Measurements from ENCODE around the gene COL18A1.
A peak's percentile ranks its signal among the peaks of the same experiment; 100 is the strongest.

The COL18A1 gene

DNA sequence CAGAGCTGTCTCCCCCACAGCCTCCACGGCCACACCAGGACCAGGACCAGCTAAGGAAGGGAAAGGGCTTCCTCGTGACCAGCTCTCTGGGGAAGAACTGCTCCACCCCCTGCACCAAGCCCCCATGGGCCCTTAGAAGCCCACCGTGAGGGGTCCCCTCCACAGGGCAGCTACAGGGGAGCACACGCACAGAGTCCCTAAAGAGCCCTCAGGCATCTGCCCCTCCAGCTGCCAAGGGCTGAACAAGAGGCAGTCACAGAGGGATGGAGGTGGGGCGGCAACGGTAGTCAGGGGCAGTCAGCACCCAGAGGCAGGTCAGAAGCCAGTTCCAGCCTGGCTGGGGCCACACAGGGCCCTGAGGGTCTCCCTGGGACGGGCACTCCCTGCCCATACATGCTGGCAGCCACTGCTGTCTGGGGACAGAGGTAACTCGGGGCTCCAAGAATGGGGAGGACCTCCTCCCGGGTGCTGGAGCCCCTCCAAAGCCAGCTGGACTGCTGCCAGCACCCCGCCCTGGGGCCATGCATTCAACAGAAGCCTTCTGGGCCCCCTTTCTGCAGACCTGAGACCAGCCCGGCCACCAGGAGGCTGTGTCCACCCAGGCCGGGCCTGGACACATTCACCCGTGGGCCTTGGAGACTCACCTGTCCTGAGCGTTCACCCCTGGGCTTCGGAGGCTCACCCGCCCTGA lies 118.6 kb downstream of the COL18A1 start:
- H3K36me3 ChIP-seq (ENCODE audit: insufficient read depth, low read length), result peaks cover 95% of the 10 kb centered on the region
- no peak overlapping the region for H2AFZ ChIP-seq (ENCODE audit: low read depth, low read length)
- peaks cover under 1% of the 10 kb centered on the region; the same call in 1 of the 2 replicates for H4K20me1 ChIP-seq (ENCODE audit: insufficient read depth, low read length)
- DNase-seq (no peak), ATAC-seq (ENCODE audit: insufficient read depth, low read depth) (peak; percentile 16; the same call in 1 of the 3 replicates)
- H3K9me3 ChIP-seq (ENCODE audit: insufficient read depth, low read length, severe bottlenecking), result peaks cover 35% of the 10 kb centered on the region
- H3K27me3 ChIP-seq (ENCODE audit: insufficient read depth, low read length, poor library complexity), result no peaks in the 10 kb centered on the region
- peaks cover 17% of the 10 kb centered on the region for H3K79me2 ChIP-seq (ENCODE audit: insufficient read depth, low read length)
- no peaks in the 10 kb centered on the region for H3K4me1 ChIP-seq (ENCODE audit: insufficient read depth, low read length)
- no peak overlapping the region for H3K9ac ChIP-seq (ENCODE audit: low read depth, low read length)
- H3K4me2 ChIP-seq (ENCODE audit: insufficient read depth, low read length), result no peak overlapping the region
- H3K4me3 ChIP-seq (ENCODE audit: low read depth in 1 of 2, low read length in 2 of 2), result no peak overlapping the region
- no peak for TF ChIP-seq EZH2 (IDR thresholded peaks at IDR 0.05; ENCODE audit: borderline replicate concordance, low read depth, low read length, severe bottlenecking)
- TF ChIP-seq, protein P1, sequence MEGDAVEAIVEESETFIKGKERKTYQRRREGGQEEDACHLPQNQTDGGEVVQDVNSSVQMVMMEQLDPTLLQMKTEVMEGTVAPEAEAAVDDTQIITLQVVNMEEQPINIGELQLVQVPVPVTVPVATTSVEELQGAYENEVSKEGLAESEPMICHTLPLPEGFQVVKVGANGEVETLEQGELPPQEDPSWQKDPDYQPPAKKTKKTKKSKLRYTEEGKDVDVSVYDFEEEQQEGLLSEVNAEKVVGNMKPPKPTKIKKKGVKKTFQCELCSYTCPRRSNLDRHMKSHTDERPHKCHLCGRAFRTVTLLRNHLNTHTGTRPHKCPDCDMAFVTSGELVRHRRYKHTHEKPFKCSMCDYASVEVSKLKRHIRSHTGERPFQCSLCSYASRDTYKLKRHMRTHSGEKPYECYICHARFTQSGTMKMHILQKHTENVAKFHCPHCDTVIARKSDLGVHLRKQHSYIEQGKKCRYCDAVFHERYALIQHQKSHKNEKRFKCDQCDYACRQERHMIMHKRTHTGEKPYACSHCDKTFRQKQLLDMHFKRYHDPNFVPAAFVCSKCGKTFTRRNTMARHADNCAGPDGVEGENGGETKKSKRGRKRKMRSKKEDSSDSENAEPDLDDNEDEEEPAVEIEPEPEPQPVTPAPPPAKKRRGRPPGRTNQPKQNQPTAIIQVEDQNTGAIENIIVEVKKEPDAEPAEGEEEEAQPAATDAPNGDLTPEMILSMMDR (IDR thresholded peaks at IDR 0.05; ENCODE audit: borderline replicate concordance, extremely low read depth, low read length, poor library complexity, severe bottlenecking), result no peak
- no peak overlapping the region for H3K27ac ChIP-seq (ENCODE audit: low read length)

DNA sequence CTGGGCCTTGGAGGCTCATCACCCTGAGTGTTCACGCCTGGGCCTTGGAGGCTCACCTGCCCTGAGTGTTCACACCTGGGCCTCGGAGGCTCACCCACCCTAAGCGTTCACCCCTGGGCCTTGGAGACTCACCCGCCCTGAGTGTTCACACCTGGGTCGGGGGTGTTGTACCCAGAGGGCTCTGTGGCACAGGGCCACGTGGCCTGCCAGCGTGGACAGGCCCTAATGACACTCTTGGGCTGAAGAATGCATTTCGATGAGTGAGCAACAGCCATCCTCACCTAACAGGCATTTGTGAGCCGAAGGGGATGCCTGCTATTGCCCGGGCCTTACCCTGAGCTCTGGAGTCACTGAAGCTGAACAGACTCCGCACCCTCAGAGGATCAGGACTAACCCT lies 119.8 kb downstream of the COL18A1 start:
- peaks cover 8% of the 10 kb centered on the region; the same call in 1 of the 2 replicates for H3K79me2 ChIP-seq (ENCODE audit: insufficient read depth, low read length)
- H2AFZ ChIP-seq (ENCODE audit: low read depth, low read length), result no peak overlapping the region
- no peak overlapping the region for H3K4me2 ChIP-seq (ENCODE audit: insufficient read depth, low read length)
- no peaks in the 10 kb centered on the region for H3K27me3 ChIP-seq (ENCODE audit: insufficient read depth, low read length, poor library complexity)
- peaks cover 95% of the 10 kb centered on the region for H3K36me3 ChIP-seq (ENCODE audit: insufficient read depth, low read length)
- no peak overlapping the region for H3K27ac ChIP-seq (ENCODE audit: low read length)
- H3K9ac ChIP-seq (ENCODE audit: low read depth, low read length), result no peak overlapping the region
- DNase-seq (no peak), ATAC-seq (ENCODE audit: insufficient read depth, low read depth) (no peak)
- no peak overlapping the region for H3K4me3 ChIP-seq (ENCODE audit: low read depth in 1 of 2, low read length in 2 of 2)
- peaks cover 25% of the 10 kb centered on the region for H3K9me3 ChIP-seq (ENCODE audit: insufficient read depth, low read length, severe bottlenecking)
- TF ChIP-seq, protein P1 (IDR thresholded peaks at IDR 0.05; ENCODE audit: borderline replicate concordance, extremely low read depth, low read length, poor library complexity, severe bottlenecking), result no peak
- no peak for TF ChIP-seq EZH2 (IDR thresholded peaks at IDR 0.05; ENCODE audit: borderline replicate concordance, low read depth, low read length, severe bottlenecking)
- peaks cover 9% of the 10 kb centered on the region for H4K20me1 ChIP-seq (ENCODE audit: insufficient read depth, low read length)
- no peaks in the 10 kb centered on the region for H3K4me1 ChIP-seq (ENCODE audit: insufficient read depth, low read length)

DNA sequence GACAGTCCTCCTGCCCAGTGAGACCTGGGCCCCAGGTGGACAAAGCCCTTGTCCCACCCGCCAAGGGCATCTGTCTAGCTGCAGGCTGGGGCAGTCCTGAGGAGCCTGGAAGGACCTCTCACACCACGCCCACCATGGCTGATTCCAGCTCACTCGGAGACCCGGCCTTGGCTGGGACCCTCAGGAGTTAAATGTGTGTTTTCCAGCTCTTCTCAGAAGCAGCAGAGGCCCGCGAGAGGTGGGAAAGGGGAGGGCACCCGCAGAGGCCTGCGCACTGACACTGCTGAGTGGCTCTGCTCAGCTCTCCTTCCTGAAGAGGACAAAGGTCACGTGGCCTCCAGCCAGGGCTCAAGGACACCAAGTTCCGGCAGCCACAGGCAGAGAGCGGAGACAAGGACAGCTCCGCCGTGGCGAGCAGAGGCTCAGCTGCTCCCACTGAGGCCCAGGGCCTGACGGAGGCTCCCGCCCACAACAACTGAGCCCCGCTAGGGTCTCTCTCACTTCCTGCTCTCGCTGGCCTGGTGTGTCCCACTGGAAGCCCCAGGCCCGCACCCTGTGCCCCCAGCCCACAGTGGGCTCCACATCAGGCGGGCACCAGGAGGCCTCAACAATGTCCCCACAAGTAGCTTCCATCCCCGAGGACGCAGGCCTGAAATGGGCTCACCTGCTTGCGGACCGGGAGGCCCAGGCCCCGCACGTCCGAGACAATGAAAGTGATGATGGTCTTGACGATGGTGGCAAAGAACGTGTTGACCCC lies 120.4 kb downstream of the COL18A1 start:
- no peak for DNase-seq
- ATAC-seq (ENCODE audit: insufficient read depth, low read depth), result no peak
- H3K9ac ChIP-seq (ENCODE audit: low read depth, low read length), result no peak overlapping the region
- peaks cover 3% of the 10 kb centered on the region; the same call in 1 of the 2 replicates for H3K79me2 ChIP-seq (ENCODE audit: insufficient read depth, low read length)
- peaks cover 95% of the 10 kb centered on the region for H3K36me3 ChIP-seq (ENCODE audit: insufficient read depth, low read length)
- no peak overlapping the region for H3K27ac ChIP-seq (ENCODE audit: low read length)
- H3K27me3 ChIP-seq (ENCODE audit: insufficient read depth, low read length, poor library complexity), result no peaks in the 10 kb centered on the region
- no peak overlapping the region for H3K4me3 ChIP-seq (ENCODE audit: low read depth in 1 of 2, low read length in 2 of 2)
- no peaks in the 10 kb centered on the region for H3K4me1 ChIP-seq (ENCODE audit: insufficient read depth, low read length)
- H3K4me2 ChIP-seq (ENCODE audit: insufficient read depth, low read length), result no peak overlapping the region
- H2AFZ ChIP-seq (ENCODE audit: low read depth, low read length), result no peak overlapping the region
- H3K9me3 ChIP-seq (ENCODE audit: insufficient read depth, low read length, severe bottlenecking), result peaks cover 19% of the 10 kb centered on the region
- TF ChIP-seq, protein P1 (IDR thresholded peaks at IDR 0.05; ENCODE audit: borderline replicate concordance, extremely low read depth, low read length, poor library complexity, severe bottlenecking), result no peak
- no peak for TF ChIP-seq EZH2 (IDR thresholded peaks at IDR 0.05; ENCODE audit: borderline replicate concordance, low read depth, low read length, severe bottlenecking)
- H4K20me1 ChIP-seq (ENCODE audit: insufficient read depth, low read length), result peaks cover 10% of the 10 kb centered on the region
